Measurements from ENCODE around the gene EBF4.

Gene EBF4

GRCh38 chr20:2656471-2657117 lies 36.0 kb upstream of the EBF4 start:
- Histone ChIP-seq H3K4me1 (ENCODE audit: control insufficient read depth, insufficient read depth, low read length) (no peaks in the 10 kb centered on the region), H3K4me3 (ENCODE audit: low read length) (no peak overlapping the region), H3K27ac (ENCODE audit: low read length) (no peak overlapping the region), H3K9me3 (ENCODE audit: control insufficient read depth, insufficient read depth, low read length) (no peaks in the 10 kb centered on the region), H3K27me3 (ENCODE audit: control insufficient read depth, insufficient read depth, low read length) (no peaks in the 10 kb centered on the region), H3K36me3 (ENCODE audit: control insufficient read depth, insufficient read depth, low read length) (peaks cover 60% of the 10 kb centered on the region)
- WGBS (ENCODE audit: insufficient coverage, insufficient read length): no CpG with 5 or more reads among the region's 12 CpGs
- no peak for DNase-seq (ENCODE audit: low read depth, low spot score)

- no peak overlapping the region for H3K27ac ChIP-seq (ENCODE audit: low read length)
- no peaks in the 10 kb centered on the region for H3K4me1 ChIP-seq (ENCODE audit: control insufficient read depth, insufficient read depth, low read length)
- H3K27me3 ChIP-seq (ENCODE audit: control insufficient read depth, insufficient read depth, low read length): no peaks in the 10 kb centered on the region
- no peaks in the 10 kb centered on the region for H3K9me3 ChIP-seq (ENCODE audit: control insufficient read depth, insufficient read depth, low read length)
- no peak overlapping the region for H3K4me3 ChIP-seq (ENCODE audit: low read length)
- H3K36me3 ChIP-seq (ENCODE audit: control insufficient read depth, insufficient read depth, low read length): peaks cover 63% of the 10 kb centered on the region
- DNase-seq (ENCODE audit: low read depth, low spot score): no peak
- WGBS (ENCODE audit: insufficient coverage, insufficient read length): no CpG with 5 or more reads among the region's 5 CpGs
Observed at GRCh38 chr20:2657241-2657640, 35.3 kb upstream of the EBF4 start.

- Histone ChIP-seq H3K27ac (ENCODE audit: low read length) (no peak overlapping the region), H3K27me3 (ENCODE audit: control insufficient read depth, insufficient read depth, low read length) (no peaks in the 10 kb centered on the region), H3K4me1 (ENCODE audit: control insufficient read depth, insufficient read depth, low read length) (no peaks in the 10 kb centered on the region), H3K9me3 (ENCODE audit: control insufficient read depth, insufficient read depth, low read length) (no peaks in the 10 kb centered on the region), H3K4me3 (ENCODE audit: low read length) (no peak overlapping the region), H3K36me3 (ENCODE audit: control insufficient read depth, insufficient read depth, low read length) (peaks cover 63% of the 10 kb centered on the region)
- WGBS (ENCODE audit: insufficient coverage, insufficient read length): no CpG with 5 or more reads among the region's 5 CpGs
- no peak for DNase-seq (ENCODE audit: low read depth, low spot score)
Observed at GRCh38 chr20:2657674-2658073, 34.9 kb upstream of the EBF4 start.

GRCh38 chr20:2658414-2659354 lies 33.9 kb upstream of the EBF4 start:
- no CpG with 5 or more reads among the region's 13 CpGs for WGBS (ENCODE audit: insufficient coverage, insufficient read length)
- H3K4me3 ChIP-seq (ENCODE audit: low read length): no peak overlapping the region
- no peaks in the 10 kb centered on the region for H3K4me1 ChIP-seq (ENCODE audit: control insufficient read depth, insufficient read depth, low read length)
- no peaks in the 10 kb centered on the region for H3K9me3 ChIP-seq (ENCODE audit: control insufficient read depth, insufficient read depth, low read length)
- DNase-seq (ENCODE audit: low read depth, low spot score): no peak
- H3K27me3 ChIP-seq (ENCODE audit: control insufficient read depth, insufficient read depth, low read length): no peaks in the 10 kb centered on the region
- H3K27ac ChIP-seq (ENCODE audit: low read length): no peak overlapping the region
- H3K36me3 ChIP-seq (ENCODE audit: control insufficient read depth, insufficient read depth, low read length): peaks cover 60% of the 10 kb centered on the region

- Histone ChIP-seq H3K36me3 (ENCODE audit: control insufficient read depth, insufficient read depth, low read length) (peaks cover 54% of the 10 kb centered on the region), H3K4me1 (ENCODE audit: control insufficient read depth, insufficient read depth, low read length) (no peaks in the 10 kb centered on the region; the same call in 1 of the 2 replicates), H3K9me3 (ENCODE audit: control insufficient read depth, insufficient read depth, low read length) (no peaks in the 10 kb centered on the region), H3K27ac (ENCODE audit: low read length) (no peak overlapping the region), H3K27me3 (ENCODE audit: control insufficient read depth, insufficient read depth, low read length) (no peaks in the 10 kb centered on the region), H3K4me3 (ENCODE audit: low read length) (no peak overlapping the region)
- no peak for DNase-seq (ENCODE audit: low read depth, low spot score)
- WGBS (ENCODE audit: insufficient coverage, insufficient read length): no CpG with 5 or more reads among the region's 10 CpGs
Observed at GRCh38 chr20:2659547-2659946, 33.0 kb upstream of the EBF4 start.

GRCh38 chr20:2663364-2663886 lies 29.2 kb upstream of the EBF4 start:
- H3K4me1 ChIP-seq (ENCODE audit: control insufficient read depth, insufficient read depth, low read length): no peaks in the 10 kb centered on the region; the same call in 1 of the 2 replicates
- no peak overlapping the region for H3K27ac ChIP-seq (ENCODE audit: low read length)
- WGBS (ENCODE audit: insufficient coverage, insufficient read length): no CpG with 5 or more reads among the region's 13 CpGs
- no peaks in the 10 kb centered on the region for H3K9me3 ChIP-seq (ENCODE audit: control insufficient read depth, insufficient read depth, low read length)
- no peak for DNase-seq (ENCODE audit: low read depth, low spot score)
- H3K4me3 ChIP-seq (ENCODE audit: low read length): peak overlapping the region; percentile 80
- no peaks in the 10 kb centered on the region for H3K27me3 ChIP-seq (ENCODE audit: control insufficient read depth, insufficient read depth, low read length)
- peaks cover 24% of the 10 kb centered on the region for H3K36me3 ChIP-seq (ENCODE audit: control insufficient read depth, insufficient read depth, low read length)

GRCh38 chr20:2663887-2664719 lies 28.5 kb upstream of the EBF4 start, which contains the start of gene IDH3B:
Gene IDH3B (minus strand): TSS chr20:2664216. CDS start chr20:2664188, 28 bp downstream.
- no peak within 1 kb of the TSS for H3K27ac ChIP-seq (ENCODE audit: low read length)
- DNase-seq (ENCODE audit: low read depth, low spot score): peak; percentile 60
- H3K27me3 ChIP-seq (ENCODE audit: control insufficient read depth, insufficient read depth, low read length): peaks cover 2% of the 10 kb centered on the region; the same call in 1 of the 2 replicates
- WGBS (ENCODE audit: insufficient coverage, insufficient read length): no CpG with 5 or more reads among the region's 49 CpGs
- peaks cover 18% of the 10 kb centered on the region for H3K36me3 ChIP-seq (ENCODE audit: control insufficient read depth, insufficient read depth, low read length)
- peak within 1 kb of the TSS; percentile 80 for H3K4me3 ChIP-seq (ENCODE audit: low read length)
- no peaks in the 10 kb centered on the region for H3K9me3 ChIP-seq (ENCODE audit: control insufficient read depth, insufficient read depth, low read length)
- no peaks in the 10 kb centered on the region; the same call in 1 of the 2 replicates for H3K4me1 ChIP-seq (ENCODE audit: control insufficient read depth, insufficient read depth, low read length)

- Histone ChIP-seq H3K4me1 (ENCODE audit: control insufficient read depth, insufficient read depth, low read length) (no peaks in the 10 kb centered on the region), H3K9me3 (ENCODE audit: control insufficient read depth, insufficient read depth, low read length) (no peaks in the 10 kb centered on the region), H3K27me3 (ENCODE audit: control insufficient read depth, insufficient read depth, low read length) (peaks cover 2% of the 10 kb centered on the region; the same call in 1 of the 2 replicates), H3K36me3 (ENCODE audit: control insufficient read depth, insufficient read depth, low read length) (no peaks in the 10 kb centered on the region), H3K4me3 (ENCODE audit: low read length) (no peak overlapping the region), H3K27ac (ENCODE audit: low read length) (no peak overlapping the region)
- DNase-seq (ENCODE audit: low read depth, low spot score): no peak
- WGBS (ENCODE audit: insufficient coverage, insufficient read length): no CpG with 5 or more reads among the region's 4 CpGs
Observed at GRCh38 chr20:2671977-2672376, 20.6 kb upstream of the EBF4 start.

GRCh38 chr20:2672446-2672845 lies 20.1 kb upstream of the EBF4 start:
- Histone ChIP-seq H3K36me3 (ENCODE audit: control insufficient read depth, insufficient read depth, low read length) (no peaks in the 10 kb centered on the region), H3K4me1 (ENCODE audit: control insufficient read depth, insufficient read depth, low read length) (no peaks in the 10 kb centered on the region), H3K4me3 (ENCODE audit: low read length) (no peak overlapping the region), H3K27me3 (ENCODE audit: control insufficient read depth, insufficient read depth, low read length) (peaks cover 2% of the 10 kb centered on the region; the same call in 1 of the 2 replicates), H3K9me3 (ENCODE audit: control insufficient read depth, insufficient read depth, low read length) (no peaks in the 10 kb centered on the region), H3K27ac (ENCODE audit: low read length) (no peak overlapping the region)
- no peak for DNase-seq (ENCODE audit: low read depth, low spot score)
- no CpG with 5 or more reads among the region's 3 CpGs for WGBS (ENCODE audit: insufficient coverage, insufficient read length)

GRCh38 chr20:2673453-2673852 lies 19.1 kb upstream of the EBF4 start:
- DNase-seq (ENCODE audit: low read depth, low spot score): no peak
- WGBS (ENCODE audit: insufficient coverage, insufficient read length): no CpG with 5 or more reads among the region's 4 CpGs
- peaks cover 2% of the 10 kb centered on the region; the same call in 1 of the 2 replicates for H3K27me3 ChIP-seq (ENCODE audit: control insufficient read depth, insufficient read depth, low read length)

More at GRCh38 chr20:2673453-2673852, 19.1 kb upstream of the EBF4 start:
- H3K4me3 ChIP-seq (ENCODE audit: low read length): no peak overlapping the region
- no peaks in the 10 kb centered on the region for H3K4me1 ChIP-seq (ENCODE audit: control insufficient read depth, insufficient read depth, low read length)
- H3K9me3 ChIP-seq (ENCODE audit: control insufficient read depth, insufficient read depth, low read length): no peaks in the 10 kb centered on the region
- no peaks in the 10 kb centered on the region for H3K36me3 ChIP-seq (ENCODE audit: control insufficient read depth, insufficient read depth, low read length)
- H3K27ac ChIP-seq (ENCODE audit: low read length): no peak overlapping the region

All from iPS DF 6.9 (cell line).